ENCODE data around the gene ZFHX3.

The ZFHX3 gene

GRCh38 chr16:72934636-72935403, 113.1 kb downstream of the ZFHX3 start:
- no peak for DNase-seq (ENCODE audit: low read depth)

GRCh38 chr16:72932677-72933335, 115.1 kb downstream of the ZFHX3 start:
- no peak for DNase-seq (ENCODE audit: low read depth)

DNA sequence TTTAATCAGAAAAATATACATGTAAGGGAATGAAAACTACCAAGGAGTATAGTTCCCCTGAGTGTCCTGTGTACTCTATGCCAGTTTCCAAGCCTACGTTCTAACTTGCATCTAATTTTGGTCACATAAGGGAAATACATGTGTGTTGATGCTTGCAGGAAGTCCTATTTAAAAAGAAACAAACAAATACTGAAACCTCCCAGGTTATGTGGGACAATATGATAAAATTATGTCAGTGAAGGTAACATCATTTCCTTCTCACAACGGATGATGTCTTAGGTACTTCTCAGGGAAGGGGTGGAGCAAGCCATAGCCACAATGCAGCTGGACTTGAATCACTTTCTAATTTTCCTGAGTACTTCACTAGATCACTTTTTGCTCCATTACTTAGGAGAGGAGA, 115.9 kb downstream of the ZFHX3 start:
- DNase-seq (ENCODE audit: low read depth), result no peak

GRCh38 chr16:72930396-72930795, 117.5 kb downstream of the ZFHX3 start:
- no peak for DNase-seq (ENCODE audit: low read depth)

DNA sequence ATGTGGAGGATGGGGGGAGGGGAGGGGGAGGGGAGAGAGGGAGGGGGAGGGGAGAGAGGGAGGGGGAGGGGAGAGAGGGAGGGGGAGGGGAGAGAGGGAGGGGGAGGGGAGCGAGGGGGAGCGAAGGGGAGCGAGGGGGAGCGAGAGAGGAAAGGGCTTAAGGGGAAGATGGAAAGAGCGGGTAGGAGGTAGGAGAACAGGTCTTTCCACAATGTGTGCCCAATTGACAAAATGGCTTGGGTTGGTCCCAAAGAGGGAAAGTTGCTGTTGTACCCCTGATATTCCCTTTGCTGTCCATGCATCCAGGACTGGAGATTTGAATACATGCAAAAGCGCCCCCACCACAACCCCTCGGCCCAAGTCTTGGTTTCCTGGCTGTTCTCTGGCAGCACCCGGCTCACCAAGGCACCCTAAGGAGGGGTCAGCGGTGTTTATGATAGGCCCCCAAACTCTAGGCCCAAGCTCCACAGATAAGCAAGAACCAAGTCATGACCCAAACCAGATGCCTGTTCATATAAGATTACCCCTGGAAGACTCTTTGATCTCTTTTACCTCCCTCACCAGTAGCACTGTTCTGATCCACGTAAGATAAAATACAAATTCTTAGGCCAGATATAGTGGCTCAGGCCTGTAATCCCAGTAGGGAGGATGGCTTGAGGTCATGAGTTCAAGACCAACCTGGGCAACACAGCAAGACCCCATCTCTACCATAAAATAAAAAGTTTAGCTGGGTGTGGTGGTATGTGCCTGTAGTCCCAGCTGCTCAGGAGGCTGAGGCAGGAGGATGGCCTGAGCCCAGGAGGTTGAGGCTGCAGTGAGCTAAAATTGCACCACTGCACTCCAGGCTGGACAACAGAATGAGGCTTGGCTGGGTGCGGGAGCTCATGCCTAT, 119.6 kb downstream of the ZFHX3 start:
- no peak for DNase-seq (ENCODE audit: low read depth)

- no peak for DNase-seq (ENCODE audit: low read depth)
Measured at GRCh38 chr16:72927199-72928089, 120.5 kb downstream of the ZFHX3 start.

- no peak for DNase-seq (ENCODE audit: low read depth)
Measured at GRCh38 chr16:72926177-72927070, 121.5 kb downstream of the ZFHX3 start.

- no peak for DNase-seq (ENCODE audit: low read depth)
Measured at GRCh38 chr16:72925631-72925979, 122.3 kb downstream of the ZFHX3 start.

DNA sequence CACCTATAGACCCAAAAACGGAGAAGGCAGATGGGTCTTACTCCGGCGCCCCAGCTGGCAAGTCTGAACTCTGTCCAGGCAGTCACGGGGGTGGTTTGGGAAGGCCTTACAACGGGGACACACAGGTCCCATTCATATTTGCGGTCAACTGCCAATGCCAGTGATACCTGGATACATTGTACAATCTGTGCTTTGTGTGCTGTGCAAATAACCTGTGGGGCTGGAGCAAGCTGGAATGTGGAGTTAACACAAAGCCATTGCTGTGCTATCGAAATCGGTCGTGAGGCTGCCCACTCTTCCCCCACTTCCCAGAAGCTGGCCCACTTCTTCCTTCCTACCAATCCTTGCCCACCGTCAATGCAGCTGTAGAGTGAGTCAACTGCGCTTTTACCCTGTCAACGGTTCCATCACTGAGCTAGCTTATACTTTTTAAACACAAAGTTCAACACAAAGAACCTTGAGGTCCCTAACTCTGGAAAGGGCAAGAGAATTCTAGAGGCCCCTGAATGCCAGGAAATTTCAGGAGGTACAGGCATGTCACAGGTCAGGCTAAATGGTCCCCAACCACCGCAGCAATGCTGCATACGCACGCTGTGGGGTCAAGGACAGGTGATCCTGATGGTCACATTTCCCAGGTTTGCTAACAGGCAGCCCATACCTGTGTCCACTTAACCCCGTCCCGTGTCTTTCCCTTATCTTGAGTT, 122.8 kb downstream of the ZFHX3 start:
- no peak for DNase-seq (ENCODE audit: low read depth)

GRCh38 chr16:72924537-72924926, 123.4 kb downstream of the ZFHX3 start:
- no peak for DNase-seq (ENCODE audit: low read depth)

DNA sequence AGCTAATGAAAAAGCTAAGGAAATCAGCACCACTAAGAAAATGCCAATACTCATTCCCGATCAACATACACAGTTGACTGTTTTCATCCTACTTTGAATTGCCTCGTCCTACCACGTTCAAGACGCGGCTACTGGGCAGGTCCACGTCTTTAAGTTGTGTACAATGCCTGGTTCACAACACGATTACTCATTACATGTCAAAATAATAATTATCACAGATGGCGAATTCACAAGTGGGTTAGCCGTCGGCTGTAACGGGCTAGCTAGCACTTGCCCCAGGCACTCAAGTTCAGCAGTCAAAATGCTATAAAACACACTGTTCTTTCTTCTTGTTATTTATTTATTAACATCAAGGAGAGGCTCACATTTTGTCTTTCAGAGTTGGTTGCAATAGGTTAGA, 124.2 kb downstream of the ZFHX3 start:
- DNase-seq (ENCODE audit: low read depth), result no peak

DNA sequence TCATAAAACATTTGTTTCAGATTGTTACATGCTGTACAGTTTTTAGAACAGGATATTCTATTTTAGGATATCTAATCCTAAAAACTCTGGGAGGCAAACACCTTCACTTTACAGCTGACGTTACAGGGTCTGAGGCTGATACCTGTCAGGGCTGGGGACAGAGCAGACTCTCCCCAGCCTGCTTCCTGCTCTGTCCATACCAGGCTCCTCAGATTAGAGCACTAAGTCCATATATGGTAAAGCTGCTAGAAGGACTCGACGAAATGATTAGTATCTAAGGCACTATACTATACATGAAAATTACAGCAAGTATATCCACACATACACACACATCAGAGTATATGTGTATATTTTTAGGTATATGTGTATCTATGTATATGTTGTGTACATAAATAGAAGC, 125.2 kb downstream of the ZFHX3 start:
- DNase-seq (ENCODE audit: low read depth), result no peak

GRCh38 chr16:72921620-72922019, 126.3 kb downstream of the ZFHX3 start:
- DNase-seq (ENCODE audit: low read depth), result no peak

- DNase-seq (ENCODE audit: low read depth), result no peak
Measured at GRCh38 chr16:72921106-72921505, 126.8 kb downstream of the ZFHX3 start.

GRCh38 chr16:72917051-72917450, 130.9 kb downstream of the ZFHX3 start:
- no peak for DNase-seq (ENCODE audit: low read depth)

GRCh38 chr16:72915331-72915730, 132.6 kb downstream of the ZFHX3 start:
- DNase-seq (ENCODE audit: low read depth), result no peak

GRCh38 chr16:72913551-72913950, 134.4 kb downstream of the ZFHX3 start:
- no peak for DNase-seq (ENCODE audit: low read depth)

DNA sequence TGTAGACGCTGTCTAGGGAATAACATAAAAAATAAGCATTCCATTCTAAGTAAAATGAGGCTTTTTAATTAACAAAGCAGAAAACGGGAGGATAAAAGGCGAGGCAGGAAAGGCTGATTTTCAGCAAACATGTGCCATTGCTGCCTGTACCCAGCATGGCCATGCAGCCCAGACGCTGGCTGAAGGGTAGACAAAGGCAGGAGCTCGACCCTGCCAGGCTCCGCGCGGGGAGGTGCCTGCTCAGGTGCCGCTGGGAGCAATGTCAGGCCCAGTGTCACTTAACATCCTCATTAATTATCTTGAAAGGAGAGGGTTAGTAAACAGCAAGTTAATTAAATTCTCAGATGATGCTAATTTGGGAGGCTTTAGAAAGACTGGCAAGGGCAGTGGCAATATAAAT, 136.0 kb downstream of the ZFHX3 start:
- no peak for DNase-seq (ENCODE audit: low read depth)

DNA sequence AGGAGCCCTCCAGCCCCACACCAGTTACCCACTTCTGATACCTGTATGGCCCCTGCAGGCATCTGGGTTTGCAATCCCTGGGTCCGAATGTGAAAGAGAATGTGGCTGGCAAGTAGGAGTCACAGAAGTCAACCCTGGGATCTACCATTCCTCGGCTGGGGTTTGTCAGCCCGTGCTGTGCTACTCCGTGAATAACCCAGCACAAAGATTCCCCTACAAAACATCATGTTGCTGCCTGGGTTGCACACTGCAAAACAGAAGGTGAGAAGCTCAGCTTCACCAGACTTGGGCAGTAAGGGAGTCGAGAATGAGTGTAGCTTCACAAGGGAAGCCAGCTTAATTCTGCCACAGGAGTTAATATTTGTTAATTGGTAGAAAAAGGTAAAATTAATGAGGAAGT, 137.1 kb downstream of the ZFHX3 start:
- no peak for DNase-seq (ENCODE audit: low read depth)

DNA sequence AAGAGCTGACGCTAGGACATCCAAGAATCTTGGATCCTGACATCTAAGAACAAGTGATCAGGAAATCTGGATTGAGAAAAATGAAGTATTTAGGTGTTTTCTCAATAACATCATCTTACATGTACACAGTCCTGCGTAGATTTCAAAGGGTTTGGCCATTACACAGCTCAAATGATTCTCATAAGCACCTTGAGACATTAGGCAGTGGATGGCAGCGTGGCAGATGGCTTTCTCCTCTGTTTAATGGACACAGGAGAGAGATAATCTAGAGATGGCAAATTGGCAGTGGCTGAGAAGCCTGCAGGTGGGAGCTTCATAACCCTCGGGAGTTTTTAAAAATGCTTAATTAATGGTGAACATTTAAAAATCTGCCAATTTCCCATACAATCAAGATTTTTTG, 137.5 kb downstream of the ZFHX3 start:
- DNase-seq (ENCODE audit: low read depth), result no peak

Measured in T follicular helper cell (primary cell).